GM19468 (cell line): ENCODE measurements around the gene SF3A1.
"Not testable (repeated sequence)": the region's sequence is repeated elsewhere in the genome, so short reads cannot be mapped to it uniquely, and the experiment has no call there.

Source experiments
- ATAC-seq: cut with Tn5 transposase; IDR thresholded peaks from one replicate; pipeline ENCODE4 v1.9.1; 2021; ENCODE audit warnings: mild to moderate bottlenecking, moderate library complexity, moderate number of reproducible peaks; ENCODE audit not compliant: unreplicated experiment; ENCODE audit errors: extremely low read depth

Gene SF3A1, protein sequence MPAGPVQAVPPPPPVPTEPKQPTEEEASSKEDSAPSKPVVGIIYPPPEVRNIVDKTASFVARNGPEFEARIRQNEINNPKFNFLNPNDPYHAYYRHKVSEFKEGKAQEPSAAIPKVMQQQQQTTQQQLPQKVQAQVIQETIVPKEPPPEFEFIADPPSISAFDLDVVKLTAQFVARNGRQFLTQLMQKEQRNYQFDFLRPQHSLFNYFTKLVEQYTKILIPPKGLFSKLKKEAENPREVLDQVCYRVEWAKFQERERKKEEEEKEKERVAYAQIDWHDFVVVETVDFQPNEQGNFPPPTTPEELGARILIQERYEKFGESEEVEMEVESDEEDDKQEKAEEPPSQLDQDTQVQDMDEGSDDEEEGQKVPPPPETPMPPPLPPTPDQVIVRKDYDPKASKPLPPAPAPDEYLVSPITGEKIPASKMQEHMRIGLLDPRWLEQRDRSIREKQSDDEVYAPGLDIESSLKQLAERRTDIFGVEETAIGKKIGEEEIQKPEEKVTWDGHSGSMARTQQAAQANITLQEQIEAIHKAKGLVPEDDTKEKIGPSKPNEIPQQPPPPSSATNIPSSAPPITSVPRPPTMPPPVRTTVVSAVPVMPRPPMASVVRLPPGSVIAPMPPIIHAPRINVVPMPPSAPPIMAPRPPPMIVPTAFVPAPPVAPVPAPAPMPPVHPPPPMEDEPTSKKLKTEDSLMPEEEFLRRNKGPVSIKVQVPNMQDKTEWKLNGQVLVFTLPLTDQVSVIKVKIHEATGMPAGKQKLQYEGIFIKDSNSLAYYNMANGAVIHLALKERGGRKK

DNA sequence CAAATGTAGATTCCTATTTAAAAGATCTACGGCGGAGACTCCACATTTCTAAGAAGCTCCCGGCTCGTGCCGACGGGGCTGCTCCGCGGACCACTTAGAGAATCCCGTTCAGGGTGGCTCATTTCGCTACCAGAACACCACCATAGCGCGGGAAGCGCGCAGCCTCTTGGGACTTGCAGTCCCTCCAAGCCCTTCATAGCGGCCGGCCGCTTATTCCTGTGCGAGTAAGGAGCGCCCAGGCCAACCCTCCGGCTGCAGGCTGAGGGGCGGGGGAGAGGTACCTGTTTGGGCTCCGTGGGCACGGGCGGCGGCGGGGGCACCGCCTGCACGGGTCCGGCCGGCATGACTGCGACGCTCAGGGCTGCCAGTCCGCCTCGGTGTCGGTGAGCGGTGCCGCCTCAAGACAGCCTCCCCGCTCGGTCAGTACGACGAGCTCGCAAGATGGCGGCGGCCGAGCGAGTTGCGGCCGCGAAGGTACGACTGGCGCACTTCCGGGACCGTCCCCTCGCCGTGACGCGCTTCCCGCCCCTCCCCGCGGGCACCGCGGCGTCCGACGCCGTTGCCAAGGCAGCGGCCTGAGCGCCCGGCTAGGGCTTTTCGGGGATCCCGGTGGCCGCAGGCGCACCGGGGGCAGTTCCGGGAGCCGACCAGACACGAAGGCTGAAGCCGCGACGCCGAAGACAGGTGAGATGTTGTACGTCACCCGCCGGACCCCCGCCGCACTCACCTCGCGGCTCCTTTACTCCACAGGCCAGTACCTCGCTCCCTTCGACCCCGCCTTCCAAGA lies at the start of gene SF3A1, which contains the start of gene CCDC157:
Gene SF3A1, minus strand, starts transcription at position 446 of the 787 bp plus-strand sequence. Its CDS starts 102 bp downstream, at position 344.
Gene CCDC157, plus strand, starts transcription at position 559 of the 787 bp plus-strand sequence. CDS start 8,994 bp downstream, outside the sequence.
- ATAC-seq, result peak; percentile 76

DNA sequence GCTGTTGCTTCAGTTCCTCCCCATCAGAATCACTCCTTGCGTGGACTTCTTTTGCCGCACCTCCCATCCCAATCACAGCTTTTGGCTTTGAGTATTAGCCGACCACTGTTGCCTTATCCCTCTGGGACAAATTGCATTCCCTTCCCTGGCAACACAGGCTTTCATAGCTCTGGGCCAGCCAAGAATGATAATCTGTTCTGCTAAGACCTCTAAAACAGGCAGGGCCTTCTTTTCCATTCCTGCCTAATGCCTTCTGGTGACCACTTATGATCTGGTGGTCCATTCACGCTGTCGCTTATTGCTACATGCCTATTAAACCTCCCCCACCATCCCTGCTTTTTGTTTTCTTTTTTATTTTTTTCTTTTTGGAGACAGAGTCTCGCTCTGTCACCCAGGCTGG lies 49.7 kb upstream of the SF3A1 start:
- ATAC-seq, result no peak

DNA sequence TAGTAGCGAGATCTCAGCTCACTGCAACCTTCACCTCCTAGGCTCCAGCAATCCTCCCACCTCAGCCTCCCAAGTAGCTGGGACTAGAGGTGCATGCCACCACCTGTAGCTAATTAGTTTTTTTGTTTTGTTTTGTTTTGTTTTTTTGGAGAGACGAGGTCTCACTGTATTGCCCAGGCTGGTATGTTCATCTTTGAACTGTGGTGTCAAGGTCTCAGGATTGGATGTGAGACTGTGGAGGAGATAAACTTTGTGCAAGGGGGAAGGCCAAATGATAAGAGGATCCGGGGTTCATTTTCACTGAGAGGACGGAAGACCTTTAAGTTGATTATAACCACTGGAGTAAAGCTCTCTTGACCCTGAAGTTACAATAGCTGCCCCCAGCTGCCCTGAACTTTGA lies 49.0 kb upstream of the SF3A1 start:
- no peak for ATAC-seq

DNA sequence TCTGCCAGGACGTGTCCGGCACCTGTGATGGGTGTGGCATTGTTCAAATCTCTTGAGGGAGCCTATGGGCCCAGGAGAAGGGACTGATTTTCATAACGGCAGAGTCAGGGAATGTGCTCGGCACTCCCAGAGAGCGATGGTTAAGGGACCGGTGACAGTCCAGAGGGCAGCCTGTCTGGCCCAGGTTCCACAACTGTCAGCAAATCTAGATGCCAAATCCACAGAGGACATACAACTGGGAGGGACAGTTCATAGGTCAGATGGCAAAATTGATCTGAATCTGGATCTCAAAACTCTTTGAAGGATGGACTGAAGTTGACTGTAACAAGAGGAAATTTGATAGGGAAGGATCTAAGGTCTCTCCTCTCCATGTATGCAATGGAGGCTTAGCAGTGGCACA lies 47.6 kb upstream of the SF3A1 start:
- no peak for ATAC-seq

GRCh38 chr22:30402766-30403104 lies 46.0 kb upstream of the SF3A1 start:
- ATAC-seq, result not testable (repeated sequence)

DNA sequence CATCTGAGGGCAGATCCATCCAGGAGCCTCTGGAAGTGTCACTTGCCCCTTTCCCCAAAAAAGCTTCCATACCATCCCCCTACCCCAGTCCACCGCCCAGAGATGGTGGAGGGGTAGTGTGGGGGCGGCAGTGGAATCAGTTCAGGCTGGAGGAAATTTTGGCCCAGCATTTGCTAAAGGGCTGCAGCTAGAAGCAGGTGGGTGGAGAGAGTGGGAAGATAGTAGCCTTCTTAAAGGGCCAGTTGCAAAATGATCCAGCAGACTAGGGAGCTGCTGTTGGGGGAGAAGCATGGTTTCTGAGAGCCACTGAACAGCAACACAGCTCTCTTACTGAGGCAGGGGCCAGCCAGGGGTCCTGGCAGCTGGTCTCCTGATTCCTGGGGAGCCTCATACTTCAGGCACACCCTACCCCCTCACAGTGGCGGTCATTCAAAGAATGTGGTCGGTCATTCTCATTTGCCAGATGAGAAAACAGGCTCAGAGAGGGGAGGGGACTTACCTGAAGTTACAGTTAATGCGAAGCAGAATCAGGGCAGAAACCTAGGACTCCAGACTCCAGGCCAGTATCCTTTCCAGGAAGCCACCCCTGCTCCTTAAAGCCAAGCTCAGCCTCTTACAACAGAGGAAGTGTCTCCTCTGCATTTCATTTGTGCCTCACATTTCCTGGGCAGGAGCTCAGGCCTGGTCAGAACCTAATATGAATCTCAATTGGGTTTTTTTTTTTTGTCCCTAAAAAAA lies 45.5 kb upstream of the SF3A1 start:
- no peak for ATAC-seq

DNA sequence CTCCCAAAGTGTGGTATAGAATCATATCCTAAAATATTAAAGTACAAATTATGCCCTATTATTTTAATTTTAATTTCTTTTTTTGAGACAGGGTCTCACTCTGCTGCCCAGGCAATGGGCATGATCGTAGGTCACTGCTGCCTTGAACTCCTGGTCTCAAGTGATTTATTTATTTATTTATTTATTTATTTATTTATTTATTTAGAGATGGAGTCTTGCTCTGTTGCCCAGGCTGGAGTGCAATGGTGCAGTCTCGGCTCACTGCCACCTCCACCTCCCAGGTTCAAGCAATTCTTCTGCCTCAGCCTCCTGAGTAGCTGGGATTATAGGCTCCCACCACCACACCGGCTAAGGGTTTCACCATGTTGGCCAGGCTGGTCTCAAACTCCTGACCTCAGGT lies 44.3 kb upstream of the SF3A1 start:
- ATAC-seq, result not testable (repeated sequence)

DNA sequence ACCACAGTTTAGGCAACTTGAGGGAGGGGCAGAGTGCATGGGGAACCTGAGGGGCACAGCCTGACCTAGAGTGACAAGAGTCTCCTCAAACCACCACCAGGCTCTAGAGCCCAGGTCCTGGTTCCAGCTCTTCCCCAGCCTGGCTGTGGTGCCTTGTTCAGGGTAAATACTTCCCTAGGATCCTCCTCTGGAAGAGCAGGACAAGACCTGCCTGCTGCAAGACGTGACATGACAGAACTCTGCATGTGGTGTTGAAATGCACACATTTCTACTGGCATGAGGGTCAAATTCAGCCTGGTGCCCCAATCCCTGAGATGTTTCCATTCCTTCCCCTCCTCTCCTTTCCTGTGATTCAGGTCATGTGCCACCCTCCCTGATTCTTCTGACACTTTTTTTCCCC lies 43.5 kb upstream of the SF3A1 start:
- no peak for ATAC-seq

DNA sequence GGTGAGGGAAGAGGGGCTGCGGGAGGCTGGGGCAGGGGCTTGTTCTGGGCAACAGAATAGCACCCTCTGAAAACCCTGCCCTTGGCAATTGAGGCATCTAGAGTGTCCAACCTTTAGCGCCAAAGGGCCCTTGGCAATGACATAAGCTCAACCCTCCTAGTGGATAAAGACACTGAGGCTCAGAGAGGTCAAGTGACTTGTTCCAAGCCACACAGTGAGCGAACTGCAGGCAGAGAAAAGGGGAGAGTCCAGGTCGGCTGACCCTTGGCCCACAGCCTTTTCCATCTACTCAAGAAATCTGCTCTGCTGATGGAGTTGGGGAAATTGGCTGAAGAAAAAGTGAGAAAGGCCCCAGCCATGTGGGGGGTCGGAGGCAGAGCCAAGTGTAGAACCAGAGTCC lies 43.0 kb upstream of the SF3A1 start:
- no peak for ATAC-seq

DNA sequence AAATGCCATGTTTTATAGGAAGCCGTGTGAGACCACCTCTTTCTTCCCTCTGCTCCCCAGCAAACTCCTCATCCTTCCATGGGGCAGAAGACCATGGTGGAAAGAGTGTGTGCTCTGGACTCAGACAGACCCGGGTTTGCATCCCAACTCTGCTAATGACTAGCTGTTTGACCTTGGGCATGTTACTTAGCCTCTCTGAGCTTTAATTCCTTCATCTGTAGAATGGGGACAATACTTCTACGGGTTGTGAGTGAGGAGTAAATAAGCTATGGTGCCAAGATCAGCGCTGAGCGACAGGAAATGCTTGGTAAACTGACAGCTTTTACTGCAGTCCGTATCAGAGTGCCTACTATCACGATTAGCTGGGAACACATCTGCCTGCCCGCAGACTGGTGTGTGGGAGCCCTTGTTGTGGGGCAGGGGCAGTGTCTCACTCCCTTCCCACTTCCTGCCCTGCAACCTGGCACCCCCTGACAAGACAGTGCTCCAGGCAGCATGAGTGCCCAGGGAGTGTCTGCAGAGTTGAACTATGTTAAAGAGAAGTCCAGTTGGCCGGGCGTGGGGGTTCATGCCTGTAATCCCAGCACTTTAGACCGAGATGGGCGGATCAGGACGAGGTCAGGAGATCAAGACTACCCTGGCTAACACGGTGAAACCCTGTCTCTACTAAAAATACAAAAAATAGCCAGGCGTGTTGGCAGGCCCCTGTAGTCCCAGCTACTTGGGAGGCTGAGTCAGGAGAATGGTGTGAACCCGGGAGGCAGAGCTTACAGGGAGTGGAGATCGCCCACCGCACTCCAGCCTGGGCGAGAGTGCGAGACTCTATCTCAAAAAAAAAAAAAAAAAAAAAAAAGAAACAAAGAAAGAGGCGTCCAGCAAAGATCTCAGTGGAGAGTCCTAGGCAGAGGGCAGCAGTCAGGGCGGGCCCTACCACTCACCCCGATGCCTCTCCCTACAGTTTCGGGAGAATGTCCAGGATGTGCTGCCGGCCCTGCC lies 42.3 kb upstream of the SF3A1 start:
- ATAC-seq, result no peak

DNA sequence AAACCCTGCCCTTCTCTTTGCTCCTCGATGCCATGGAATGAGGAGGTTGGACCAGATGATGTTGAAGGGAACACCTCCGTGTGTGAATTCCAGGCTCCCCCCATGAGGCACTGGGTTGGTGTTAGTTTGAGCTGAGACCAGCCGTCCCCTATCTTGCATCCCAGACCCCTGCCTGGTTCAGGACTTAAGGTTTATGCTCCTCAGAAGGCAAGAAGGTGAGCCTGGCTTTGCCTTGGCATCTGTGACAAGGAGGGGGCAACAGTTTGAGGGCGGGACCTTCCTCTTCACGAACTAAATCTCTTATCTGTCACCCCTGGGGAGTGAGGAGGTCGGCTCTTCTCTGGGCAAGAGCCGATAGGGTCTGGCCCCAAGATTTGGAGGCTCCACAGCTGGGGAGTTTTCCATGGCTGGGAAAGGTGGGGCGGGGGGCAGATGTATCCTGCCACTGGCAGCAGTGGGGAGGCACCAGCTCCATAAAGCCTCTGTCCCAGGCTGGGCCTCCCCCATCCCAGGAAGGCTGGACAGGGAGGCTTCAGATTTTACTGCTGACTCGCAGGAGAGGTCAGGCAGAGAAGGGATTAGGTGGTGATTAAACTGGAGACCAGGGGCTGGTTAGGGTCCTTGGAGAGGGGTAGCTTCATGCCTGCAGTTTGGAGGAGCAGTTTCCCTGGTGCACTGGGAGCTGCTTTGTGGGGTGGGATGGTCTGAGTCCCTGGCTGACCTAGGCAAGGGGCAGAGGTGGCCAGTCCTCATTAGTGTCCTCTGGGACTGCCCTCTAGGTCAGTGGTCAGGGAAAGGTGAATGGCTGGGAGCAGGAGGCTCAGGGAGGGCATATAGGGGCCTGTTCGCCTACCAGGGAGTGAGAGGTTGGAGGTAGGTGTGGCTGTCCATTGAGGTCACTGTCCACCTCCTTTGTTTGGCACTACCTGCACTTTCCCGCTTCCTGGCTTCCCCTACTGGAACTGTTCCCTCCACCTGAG lies 41.3 kb upstream of the SF3A1 start:
- ATAC-seq, result no peak

DNA sequence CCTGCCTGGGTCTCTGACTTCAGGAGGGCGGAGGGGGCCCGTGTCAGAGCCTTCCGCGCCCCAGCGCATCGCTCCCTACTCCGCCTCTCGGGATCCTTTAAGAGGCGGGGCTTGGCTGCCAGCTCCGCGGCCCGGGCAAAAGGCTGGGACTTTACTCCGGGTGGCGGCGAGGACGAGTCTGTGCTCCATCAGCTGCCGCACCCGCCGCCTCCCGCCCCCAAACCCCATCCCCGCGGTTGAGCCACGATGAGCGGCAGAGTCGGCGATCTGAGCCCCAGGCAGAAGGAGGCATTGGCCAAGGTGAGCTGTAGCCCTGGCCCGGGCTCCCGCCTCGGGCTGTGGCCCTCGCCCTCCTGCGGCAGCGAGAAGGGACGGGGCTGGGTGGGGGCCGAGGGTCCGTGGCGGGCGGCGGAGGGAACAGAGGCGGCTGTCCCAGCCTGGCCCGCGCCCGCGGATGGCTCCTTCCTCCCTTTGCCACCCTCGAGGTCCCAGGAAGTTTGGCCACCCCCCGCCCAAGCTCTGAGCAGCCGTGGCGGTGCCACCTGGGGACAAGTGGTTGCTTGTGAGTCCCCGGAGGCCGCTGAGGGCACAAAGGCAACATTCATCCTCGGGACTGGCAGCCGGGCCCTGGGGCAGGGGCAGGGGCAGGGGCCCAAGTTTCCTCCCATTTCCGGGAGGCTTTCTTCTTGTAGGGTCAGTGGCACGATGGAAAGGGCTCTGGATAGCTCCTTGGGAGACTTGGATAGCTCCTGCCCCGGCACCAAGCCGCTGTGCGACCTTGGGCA lies 40.4 kb upstream of the SF3A1 start, which contains the start of gene SEC14L2:
Gene SEC14L2, plus strand, starts transcription at position 148 of the 785 bp plus-strand sequence. Its CDS starts 99 bp downstream, at position 247.
- no peak for ATAC-seq

DNA sequence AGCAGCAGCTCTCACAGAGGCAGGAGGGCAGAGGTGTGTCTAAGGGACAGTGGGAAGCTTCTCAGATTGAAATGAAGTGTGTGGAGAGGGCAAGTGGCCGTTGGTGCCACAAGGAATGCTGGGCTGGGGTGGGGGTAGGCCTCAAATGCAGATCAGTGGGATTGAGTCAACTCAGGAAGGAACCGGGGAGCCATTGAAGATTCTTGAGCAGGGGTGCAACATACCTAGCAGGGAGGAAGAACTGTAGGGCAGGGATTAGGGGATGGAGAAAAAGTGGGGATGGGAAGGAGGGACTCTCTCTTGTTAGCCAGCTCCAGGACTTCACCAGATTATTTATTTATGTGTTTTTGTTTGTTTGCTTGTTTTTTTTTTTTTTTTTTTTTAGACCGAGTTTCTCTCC lies 37.2 kb upstream of the SF3A1 start:
- no peak for ATAC-seq

- no peak for ATAC-seq
Observed at GRCh38 chr22:30393322-30393680, 36.6 kb upstream of the SF3A1 start.

GRCh38 chr22:30392661-30393321 lies 36.1 kb upstream of the SF3A1 start:
- ATAC-seq, result no peak

- no peak for ATAC-seq
Observed at GRCh38 chr22:30390974-30391691, 34.4 kb upstream of the SF3A1 start.
